HG03139 (cell line): Measurements from ENCODE around the gene LRMDA.

Source experiments
- ATAC-seq: cut with Tn5 transposase; IDR thresholded peaks from one replicate; pipeline ENCODE4 v1.9.1; 2021; ENCODE audit not compliant: unreplicated experiment

Gene LRMDA

DNA sequence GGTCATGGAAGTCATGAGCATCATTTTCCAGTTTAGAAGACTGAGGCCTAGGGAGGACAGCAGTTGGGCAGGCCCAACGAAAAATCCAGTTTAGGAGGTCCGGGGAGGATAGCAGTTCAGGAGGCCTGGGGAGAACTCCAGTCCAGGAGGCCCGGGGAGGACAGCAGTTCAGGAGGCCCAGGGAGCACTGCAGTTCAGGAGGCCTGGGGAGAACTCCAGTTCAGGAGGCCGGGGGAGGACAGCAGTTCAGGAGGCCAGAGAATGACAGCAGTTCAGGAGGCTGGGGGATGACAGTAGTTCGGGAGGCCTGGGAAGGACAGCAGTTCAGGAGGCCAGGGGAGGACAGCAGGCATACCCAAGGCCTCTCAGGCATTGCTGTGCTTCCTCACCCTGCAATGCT lies 453.4 kb downstream of the LRMDA start:
- no peak for ATAC-seq

GRCh38 chr10:75887369-75887768 lies 455.9 kb downstream of the LRMDA start:
- no peak for ATAC-seq

- ATAC-seq, result no peak
These were observed 456.7 kb downstream of the LRMDA start for GRCh38 chr10:75887992-75888680.

DNA sequence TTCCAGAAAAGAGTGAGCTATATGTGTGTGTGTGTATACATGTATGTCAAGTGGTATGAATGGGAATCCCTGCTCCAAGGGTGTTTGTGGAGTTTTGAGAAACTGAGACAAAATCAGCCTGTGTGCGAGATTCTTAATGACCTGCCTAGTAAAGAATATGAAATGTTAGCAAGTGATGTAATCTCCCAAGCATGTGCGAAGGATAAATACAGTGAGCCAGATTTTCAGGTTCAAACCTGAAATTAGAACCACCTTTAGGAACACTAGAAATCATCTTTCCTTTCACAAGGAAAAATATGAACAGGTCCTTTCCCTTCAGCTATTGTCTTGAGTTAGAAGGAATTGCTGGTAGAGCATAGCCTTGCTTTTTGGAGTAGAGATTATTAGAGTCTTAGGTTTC lies 457.6 kb downstream of the LRMDA start:
- no peak for ATAC-seq

GRCh38 chr10:75894761-75895160 lies 463.3 kb downstream of the LRMDA start:
- no peak for ATAC-seq

GRCh38 chr10:75895259-75895658 lies 463.8 kb downstream of the LRMDA start:
- ATAC-seq, result no peak

DNA sequence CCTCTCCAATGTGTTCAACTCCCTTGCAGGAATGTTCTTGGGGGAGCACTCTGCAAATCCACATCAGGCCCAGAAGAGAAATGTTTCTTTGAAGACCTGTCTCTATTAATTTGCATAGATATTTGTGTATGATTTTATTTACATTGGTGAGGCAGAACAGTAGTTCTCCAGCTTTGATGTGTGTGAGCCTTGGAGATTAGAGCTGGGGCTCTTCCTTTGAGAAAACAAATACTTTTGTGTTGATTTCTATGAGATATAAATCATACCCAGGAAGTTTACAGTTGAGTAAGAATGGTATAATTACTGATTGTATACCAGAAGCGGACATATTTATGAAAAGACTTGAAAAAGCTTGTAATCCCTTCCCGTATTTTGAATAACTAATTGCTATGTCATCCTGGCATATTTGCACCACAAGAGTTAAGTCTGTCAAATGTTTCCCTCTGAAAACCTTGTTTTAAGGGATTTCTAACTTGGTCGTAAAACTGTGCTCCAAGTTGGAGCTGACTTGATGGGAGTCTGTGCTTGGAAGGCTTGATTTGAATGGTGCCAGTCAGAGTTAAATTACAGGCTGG lies 468.5 kb downstream of the LRMDA start:
- ATAC-seq, result no peak

GRCh38 chr10:75902816-75903215 lies 471.4 kb downstream of the LRMDA start:
- ATAC-seq, result no peak

DNA sequence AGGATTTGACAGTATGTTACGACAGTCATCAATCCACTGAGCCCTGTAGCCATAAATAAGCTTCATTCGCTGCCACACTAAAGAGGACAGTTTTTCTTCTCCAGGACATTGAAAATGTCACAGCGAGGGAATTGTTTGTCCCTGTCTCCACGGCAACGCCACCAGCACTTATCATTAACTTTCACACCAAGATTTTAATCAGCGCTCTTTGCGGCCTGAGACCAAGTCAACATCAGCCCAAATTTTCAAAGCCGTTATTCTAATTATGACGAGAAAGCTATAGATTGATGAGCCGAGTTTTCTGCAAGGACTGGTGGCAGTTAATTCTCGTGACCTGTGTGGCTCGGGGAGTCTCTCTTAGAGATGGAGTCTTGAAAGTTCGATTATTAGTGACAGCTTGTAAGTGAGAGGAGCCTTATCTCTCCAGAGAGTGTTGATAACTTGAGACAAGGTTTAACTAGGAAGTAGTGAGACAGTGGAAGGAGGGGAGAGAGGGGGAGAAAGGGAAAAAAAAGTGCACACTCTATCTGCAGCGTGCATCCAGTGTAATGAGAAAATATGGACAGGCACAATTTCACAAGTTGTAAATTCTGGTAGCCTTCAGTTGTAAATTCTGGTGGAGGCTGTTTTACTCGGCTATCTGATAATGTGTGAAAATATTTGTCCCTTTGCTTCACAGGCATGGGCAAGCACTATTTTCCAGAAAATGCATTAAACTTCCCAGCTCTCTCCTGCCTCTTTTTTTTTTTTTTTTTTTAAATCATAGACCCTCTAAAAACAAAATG lies 473.3 kb downstream of the LRMDA start:
- no peak for ATAC-seq

- no peak for ATAC-seq
These were observed 474.1 kb downstream of the LRMDA start for GRCh38 chr10:75905490-75905889.

DNA sequence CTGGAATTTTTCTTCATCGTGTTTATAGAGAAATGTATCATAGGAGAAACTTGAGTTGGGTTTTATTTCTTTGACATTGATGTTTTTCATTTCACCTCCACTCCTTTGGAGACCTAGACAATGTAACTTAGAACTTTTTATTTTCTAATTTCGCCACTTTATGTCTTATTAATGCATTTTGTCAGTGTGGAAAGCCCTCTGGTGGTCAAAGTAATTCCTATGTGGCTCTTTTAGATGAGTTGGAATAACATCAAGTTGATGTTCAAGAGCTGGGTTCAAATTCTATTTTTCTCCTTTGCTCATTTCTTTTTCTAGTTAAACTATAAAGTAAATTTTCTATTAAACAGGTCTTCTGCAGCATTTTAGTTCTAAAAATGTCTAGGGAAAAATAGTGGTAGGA lies 478.6 kb downstream of the LRMDA start:
- ATAC-seq, result no peak

GRCh38 chr10:75911426-75911825 lies 480.0 kb downstream of the LRMDA start:
- no peak for ATAC-seq

- no peak for ATAC-seq
These were observed 485.5 kb downstream of the LRMDA start for GRCh38 chr10:75916906-75917305.

DNA sequence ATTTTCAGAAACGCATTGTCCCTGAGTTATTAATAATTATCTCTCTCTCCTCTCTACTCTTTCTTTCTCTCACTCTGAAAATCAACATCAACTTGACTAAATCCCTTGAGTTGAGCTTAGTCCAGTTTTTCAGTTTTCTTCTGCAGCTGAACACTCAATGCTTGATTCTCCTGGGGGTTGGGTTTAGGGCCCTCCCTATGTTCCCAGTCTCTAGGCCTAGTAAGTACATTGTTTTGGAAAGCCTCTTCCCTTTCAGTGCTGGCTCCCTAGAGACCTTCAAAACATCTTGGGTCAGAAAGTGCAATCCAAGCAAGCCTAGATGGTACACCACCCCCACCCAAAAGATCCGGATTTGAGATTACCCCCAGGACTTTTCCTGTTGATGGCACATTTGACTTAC lies 488.5 kb downstream of the LRMDA start:
- ATAC-seq, result no peak

GRCh38 chr10:75922435-75922834 lies 491.0 kb downstream of the LRMDA start:
- ATAC-seq, result no peak

DNA sequence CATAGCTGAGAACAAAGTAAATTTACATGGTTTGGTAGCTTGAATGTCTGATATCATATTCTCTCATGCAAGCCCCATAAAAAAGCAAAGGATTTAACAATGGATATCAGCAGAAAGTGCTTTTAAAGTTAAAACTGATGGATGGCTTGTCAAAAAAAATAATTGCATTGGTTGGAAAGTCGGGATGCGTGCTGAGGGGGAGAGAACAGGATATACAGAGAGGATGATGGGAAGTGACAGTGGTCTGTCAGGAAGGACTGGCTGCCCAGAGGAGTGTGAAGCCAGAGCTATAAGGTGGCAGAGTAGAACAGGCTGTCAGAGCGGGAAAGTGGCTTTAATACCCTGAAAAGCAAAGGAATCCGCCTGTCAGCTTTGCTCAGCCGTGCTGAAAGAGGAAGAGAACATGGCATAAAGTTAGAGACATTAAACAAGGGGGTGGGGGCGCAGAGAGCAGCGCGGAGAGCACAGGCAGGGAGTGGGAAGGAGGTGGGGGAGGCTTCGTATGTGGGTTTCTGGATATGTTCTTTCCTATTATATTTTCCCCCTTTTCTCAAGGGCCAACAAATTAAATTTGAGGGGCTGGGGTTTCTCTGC lies 493.0 kb downstream of the LRMDA start:
- no peak for ATAC-seq

DNA sequence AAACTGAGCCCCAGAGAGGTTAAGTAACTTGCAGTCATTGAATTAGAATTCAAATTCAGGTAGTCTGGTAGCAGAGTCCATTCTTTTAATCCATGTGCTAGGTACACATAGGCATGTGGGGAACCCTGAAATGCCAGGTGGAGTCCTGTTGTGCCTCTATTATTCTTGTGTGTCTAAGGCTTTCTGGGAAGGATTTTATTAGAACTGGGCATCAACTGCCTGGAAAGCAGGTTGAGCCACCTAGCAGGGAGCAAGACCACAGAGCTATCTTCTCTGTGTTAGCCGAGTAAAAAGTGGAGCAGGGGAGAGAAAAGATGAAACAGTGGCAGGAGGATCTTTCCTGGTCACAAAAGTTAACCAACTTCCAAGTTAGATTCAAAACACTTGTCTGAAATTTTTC lies 494.6 kb downstream of the LRMDA start:
- ATAC-seq, result no peak

DNA sequence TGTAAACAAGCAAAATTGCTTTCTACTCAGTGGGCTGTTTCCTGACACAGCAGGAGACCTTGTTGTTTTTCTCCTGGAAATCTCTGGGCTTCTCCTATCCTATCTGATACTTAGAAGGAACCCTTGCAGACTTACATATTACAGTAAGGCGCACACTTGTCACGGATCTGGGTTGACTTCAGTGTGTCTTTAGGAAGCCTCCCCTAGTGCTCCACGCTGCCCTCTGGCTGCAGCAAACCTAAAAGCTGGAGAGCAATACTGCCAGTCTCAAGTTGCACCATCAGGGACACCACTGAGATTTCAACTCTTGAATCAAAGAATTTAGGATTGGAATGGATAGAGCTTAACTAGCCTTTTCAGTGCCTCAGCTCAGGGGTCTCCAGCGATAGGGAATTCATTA lies 495.3 kb downstream of the LRMDA start:
- ATAC-seq, result no peak

DNA sequence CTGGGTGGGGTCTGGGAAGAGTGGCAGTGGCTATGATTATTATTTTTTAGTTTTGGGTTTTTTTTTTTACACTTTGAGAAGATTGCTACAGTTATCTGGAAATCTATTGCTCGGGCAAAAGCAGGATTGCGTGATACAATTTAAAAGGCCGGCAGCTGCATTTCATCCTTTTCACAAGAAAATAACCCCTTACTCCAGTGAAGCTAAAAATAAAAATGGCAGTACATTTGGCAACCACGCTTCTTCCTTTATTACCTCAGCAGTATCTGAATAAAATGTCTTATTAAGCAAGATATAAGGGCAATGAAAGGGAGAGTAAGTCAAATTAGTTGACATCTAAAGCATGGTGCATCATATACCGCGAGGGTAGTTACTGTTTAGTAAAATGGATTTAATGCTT lies 496.8 kb downstream of the LRMDA start:
- ATAC-seq, result no peak

DNA sequence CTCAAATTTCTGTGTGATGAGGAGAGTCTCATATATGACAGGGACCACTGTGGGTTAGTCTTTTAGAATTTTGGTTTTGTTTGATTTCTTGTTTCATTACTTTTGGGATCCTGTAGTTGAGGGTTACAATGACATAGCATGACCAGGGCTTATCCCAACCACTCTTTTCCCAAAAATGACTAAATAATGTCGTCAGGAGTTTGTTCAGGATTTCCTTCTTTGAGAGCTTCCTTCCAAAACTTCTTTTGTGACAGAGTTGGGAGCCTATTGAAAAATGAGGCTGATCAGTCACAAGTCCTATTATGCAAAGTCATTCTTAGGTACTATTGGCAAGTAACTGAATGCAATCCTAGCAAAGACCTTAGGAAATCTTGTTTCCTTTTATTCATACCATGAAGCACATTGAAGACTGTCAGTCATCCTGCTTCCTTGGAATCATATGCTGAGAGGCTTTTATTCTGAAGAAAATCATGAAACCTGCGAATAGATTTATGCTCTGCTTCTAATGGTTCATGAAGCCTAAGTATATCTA lies 498.3 kb downstream of the LRMDA start:
- ATAC-seq, result no peak

DNA sequence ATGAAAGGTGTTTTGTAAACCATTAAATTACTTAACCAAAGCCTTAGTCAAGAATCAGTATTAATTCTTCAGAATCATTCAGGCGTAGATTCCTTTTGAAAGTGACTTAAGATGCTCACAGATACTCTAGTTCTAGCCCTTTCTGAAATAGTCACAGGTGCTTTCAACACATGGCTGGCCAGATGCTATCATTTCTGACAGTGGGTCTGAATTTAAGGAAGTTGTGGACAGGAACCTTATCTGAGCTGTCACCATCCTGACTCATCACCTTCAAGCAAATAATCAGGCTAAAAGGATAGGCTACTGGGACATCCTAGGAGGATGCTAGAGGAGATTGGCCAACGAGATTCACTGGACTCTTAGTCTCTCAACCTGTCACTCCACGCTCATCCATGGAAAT lies 501.5 kb downstream of the LRMDA start:
- ATAC-seq, result peak; percentile 83

- ATAC-seq, result no peak
These were observed 503.8 kb downstream of the LRMDA start for GRCh38 chr10:75935240-75935639.
